ENCODE data around the gene FAM210B.
"Not testable (repeated sequence)": the region's sequence is repeated elsewhere in the genome, so short reads cannot be mapped to it uniquely, and the experiment has no call there.

FAM210B gene

GRCh38 chr20:56392132-56392880 lies 33.5 kb downstream of the FAM210B start, which contains the start of the genes AURKA and CSTF1:
Gene AURKA (minus strand): TSS chr20:56392215. CDS start chr20:56388197, 4,018 bp downstream.
Gene CSTF1 (plus strand): TSS chr20:56392645. CDS start chr20:56395553, 2,908 bp downstream.
- H3K4me3 ChIP-seq (ENCODE audit: low read length): peak within 1 kb of the TSS; percentile 93
- TF ChIP-seq ZNF274 (IDR thresholded peaks at IDR 0.05; ENCODE audit: low read depth, low read length): no peak

GRCh38 chr20:56392881-56393482 lies 34.2 kb downstream of the FAM210B start:
- no peak for TF ChIP-seq ZNF274 (IDR thresholded peaks at IDR 0.05; ENCODE audit: low read depth, low read length)
- H3K4me3 ChIP-seq (ENCODE audit: low read length): peak overlapping the region; percentile 93

DNA sequence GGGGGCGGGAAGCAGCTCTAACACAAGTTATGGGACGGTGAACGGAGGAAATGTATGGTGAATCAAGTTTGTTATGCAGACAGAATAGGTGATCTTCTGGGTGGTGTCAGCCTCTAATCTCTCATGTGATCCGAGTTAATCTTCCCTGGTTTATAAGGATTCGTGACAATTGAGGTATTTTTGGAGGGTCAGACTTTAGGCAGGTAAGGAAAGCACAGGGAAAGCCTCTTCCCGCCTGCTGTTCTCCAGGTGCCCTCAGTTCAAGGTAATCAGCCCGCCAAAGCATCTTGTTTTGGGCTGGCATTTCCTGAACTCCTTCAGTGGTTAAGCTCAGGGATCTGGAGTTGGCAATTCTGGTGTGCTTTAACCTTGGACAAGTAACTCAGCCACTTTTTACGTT lies 34.9 kb downstream of the FAM210B start:
- no peak for TF ChIP-seq ZNF274 (IDR thresholded peaks at IDR 0.05; ENCODE audit: low read depth, low read length)
- H3K4me3 ChIP-seq (ENCODE audit: low read length): peak overlapping the region; percentile 93

- no peak overlapping the region for H3K4me3 ChIP-seq (ENCODE audit: low read length)
- TF ChIP-seq ZNF274 (IDR thresholded peaks at IDR 0.05; ENCODE audit: low read depth, low read length): no peak
Measured at GRCh38 chr20:56395166-56395565, 36.4 kb downstream of the FAM210B start.

- no peak overlapping the region for H3K4me3 ChIP-seq (ENCODE audit: low read length)
- no peak for TF ChIP-seq ZNF274 (IDR thresholded peaks at IDR 0.05; ENCODE audit: low read depth, low read length)
Measured at GRCh38 chr20:56400001-56400640, 41.3 kb downstream of the FAM210B start.

DNA sequence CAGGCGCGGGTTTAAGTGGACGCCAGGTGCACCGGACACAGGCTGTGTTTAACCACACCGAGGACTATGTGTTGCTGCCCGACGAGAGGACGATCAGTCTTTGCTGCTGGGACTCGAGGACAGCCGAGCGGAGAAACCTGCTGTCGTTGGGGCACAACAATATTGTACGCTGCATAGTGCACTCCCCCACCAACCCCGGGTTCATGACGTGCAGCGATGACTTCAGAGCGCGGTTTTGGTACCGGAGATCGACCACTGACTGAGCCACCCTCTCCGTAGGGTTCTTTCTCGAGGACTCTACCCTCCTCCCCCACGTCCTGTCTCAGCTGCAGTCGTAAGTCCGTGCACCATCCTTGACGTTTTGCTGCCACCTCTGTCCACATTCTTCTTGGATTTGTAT lies 44.7 kb downstream of the FAM210B start:
- no peak for TF ChIP-seq ZNF274 (IDR thresholded peaks at IDR 0.05; ENCODE audit: low read depth, low read length)

DNA sequence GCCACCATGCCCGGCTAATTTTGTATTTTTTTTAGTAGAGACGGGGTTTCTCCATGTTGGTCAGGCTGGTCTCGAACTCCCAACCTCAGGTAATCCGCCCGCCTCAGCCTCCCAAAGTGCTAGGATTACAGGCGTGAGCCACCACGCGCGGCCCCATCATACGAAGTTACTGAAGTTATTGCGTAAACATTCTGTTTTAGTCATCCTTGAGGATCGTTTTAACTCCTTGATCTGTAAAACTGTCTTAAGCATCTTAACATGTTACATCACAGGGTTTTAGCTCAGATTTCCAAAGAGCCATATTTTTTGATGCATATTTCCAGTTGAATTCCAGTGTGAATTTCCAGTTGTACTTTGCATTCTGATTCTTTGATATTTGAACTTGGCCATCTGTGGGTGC lies 46.6 kb downstream of the FAM210B start:
- H3K4me3 ChIP-seq (ENCODE audit: low read length): not testable (repeated sequence)

More for the DNA sequence above, 44.7 kb downstream of the FAM210B start:
- H3K4me3 ChIP-seq (ENCODE audit: low read length): no peak overlapping the region

GRCh38 chr20:56406910-56407309 lies 48.1 kb downstream of the FAM210B start:
- no peak overlapping the region for H3K4me3 ChIP-seq (ENCODE audit: low read length)
- no peak for TF ChIP-seq ZNF274 (IDR thresholded peaks at IDR 0.05; ENCODE audit: low read depth, low read length)

- no peak overlapping the region for H3K4me3 ChIP-seq (ENCODE audit: low read length)
- TF ChIP-seq ZNF274 (IDR thresholded peaks at IDR 0.05; ENCODE audit: low read depth, low read length): no peak
Measured at GRCh38 chr20:56409521-56409920, 50.7 kb downstream of the FAM210B start.

DNA sequence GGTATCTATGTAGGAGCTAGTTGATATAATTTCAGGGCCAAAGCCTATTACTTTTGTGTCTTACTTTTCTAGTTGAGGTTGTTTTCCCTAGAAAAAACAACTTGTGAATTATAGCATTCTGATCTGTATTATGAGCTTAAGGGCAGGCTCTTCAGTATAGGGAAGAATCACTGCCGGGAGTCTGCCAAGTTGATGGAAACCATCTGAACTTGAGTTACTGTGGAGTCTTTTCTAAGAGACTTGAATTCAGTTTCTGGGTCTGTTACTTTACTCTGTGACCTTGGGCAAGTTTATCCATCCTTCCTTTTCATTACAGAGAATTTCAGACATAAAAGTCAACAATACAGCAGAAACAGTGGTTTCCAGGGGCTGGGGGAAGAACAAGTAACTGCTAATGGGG lies 51.2 kb downstream of the FAM210B start:
- no peak for TF ChIP-seq ZNF274 (IDR thresholded peaks at IDR 0.05; ENCODE audit: low read depth, low read length)

DNA sequence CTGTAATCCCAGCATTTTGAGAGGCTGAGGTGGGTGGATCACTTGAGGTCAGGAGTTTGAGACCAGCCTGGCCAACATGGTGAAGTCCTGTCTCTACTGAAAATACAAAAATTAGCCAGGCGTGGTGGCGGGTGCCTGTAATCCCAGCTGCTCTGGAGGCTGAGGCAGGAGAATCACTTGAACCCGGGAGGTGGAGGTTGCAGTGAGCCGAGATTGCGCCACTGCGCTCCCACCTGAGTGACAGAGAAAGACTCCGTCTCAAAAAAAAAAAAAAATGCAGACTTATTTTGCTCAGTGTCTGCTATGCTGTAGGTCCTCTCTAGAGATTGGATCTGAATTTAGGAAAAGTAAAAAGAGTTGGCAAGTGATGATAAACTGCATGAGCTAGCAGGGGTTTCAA lies 52.5 kb downstream of the FAM210B start:
- H3K4me3 ChIP-seq (ENCODE audit: low read length): not testable (repeated sequence)

More for the DNA sequence above, 51.2 kb downstream of the FAM210B start:
- H3K4me3 ChIP-seq (ENCODE audit: low read length): no peak overlapping the region

- peak within 1 kb of the TSS; percentile 12; the same call in 1 of the 2 replicates for H3K4me3 ChIP-seq (ENCODE audit: low read length)
- no peak for TF ChIP-seq ZNF274 (IDR thresholded peaks at IDR 0.05; ENCODE audit: low read depth, low read length)
Measured at GRCh38 chr20:56411759-56412472, 53.1 kb downstream of the FAM210B start, which contains the start of gene CASS4. Gene CASS4 (plus strand): TSS chr20:56412260. CDS start chr20:56412459, 199 bp downstream.

DNA sequence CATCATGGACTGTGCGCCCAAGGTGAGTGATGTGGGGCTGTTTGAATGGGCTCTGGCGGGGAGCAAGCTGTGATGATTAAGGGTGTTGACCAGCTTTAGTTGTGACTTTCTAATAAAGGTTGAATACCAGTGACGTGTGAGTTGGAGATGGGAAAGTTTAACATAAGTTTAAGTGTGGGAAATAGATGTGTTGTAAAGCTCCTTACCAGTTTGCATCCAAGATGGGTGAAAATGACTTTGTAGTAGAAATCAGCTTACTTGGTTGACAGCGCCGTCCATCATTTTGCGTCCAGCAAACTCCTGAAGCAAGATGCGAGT lies 53.7 kb downstream of the FAM210B start:
- no peak for TF ChIP-seq ZNF274 (IDR thresholded peaks at IDR 0.05; ENCODE audit: low read depth, low read length)
- H3K4me3 ChIP-seq (ENCODE audit: low read length): no peak overlapping the region

DNA sequence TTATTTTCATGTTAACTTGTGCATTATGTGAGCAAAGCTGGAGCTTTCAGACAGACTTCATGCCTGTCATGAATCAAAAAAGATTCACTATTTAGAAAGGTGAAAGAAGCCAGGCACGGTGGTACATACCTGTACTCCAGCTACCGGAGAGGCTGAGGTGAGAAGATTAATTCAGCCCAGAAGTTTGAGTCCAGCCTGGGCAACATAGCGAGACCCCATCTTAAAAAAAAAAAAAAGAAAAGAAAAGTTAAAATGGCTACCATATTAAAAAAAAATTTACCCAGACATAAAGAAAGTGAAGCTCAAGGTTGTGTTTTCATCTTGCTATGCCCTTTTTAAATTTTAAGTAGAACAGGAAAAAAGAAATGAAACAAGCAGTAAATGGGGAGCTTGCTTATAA lies 54.2 kb downstream of the FAM210B start:
- no peak overlapping the region for H3K4me3 ChIP-seq (ENCODE audit: low read length)
- no peak for TF ChIP-seq ZNF274 (IDR thresholded peaks at IDR 0.05; ENCODE audit: low read depth, low read length)

All from GM08714 (cell line).